B cell (primary cell): Measurements from ENCODE around the gene TIMELESS. TPM values are rescaled to one million over a fixed set of nuclear protein-coding genes. Genes with fewer than 3 reads are reported as not detected.

Experiments used
- ATAC-seq: fragments of 200-7000 bp; cut with Tn5 transposase; one replicate; pipeline ENCODE4 v1.10.0; 2021; ENCODE audit warnings: low read depth, mild to moderate bottlenecking, moderate number of reproducible peaks, moderate library complexity
- CTCF ChIA-PET: fragments of 350-600 bp; sonication (Branson Sonifier 250); formaldehyde crosslinking; loops from one replicate; lab custom pipeline; 2021; ENCODE audit warnings: antibody characterized with exemption, inconsistent platforms; lab: Charles Lee
- POLR2A ChIA-PET: fragments of 350-600 bp; sonication (Branson Sonifier 250); formaldehyde crosslinking; loops from one replicate; lab custom pipeline; 2021; ENCODE audit warnings: antibody characterized with exemption; lab: Charles Lee
- DNase-seq: peaks from one replicate; pipeline ENCODE4 v3.0.0; 2013
- H2AFZ ChIP-seq: 2 replicates; pipeline ENCODE4 v1.6.1; 2012; ENCODE audit warnings: mild to moderate bottlenecking, low read depth, low read length; ENCODE audit not compliant: insufficient read depth, poor library complexity, severe bottlenecking
- H3K27ac ChIP-seq, 2 donors: 1 replicate in 1 of 2; 2 replicates in 1 of 2; pipeline ENCODE4 v1.5.1; 2012 to 2013; ENCODE audit warnings: low read length in 2 of 2, mild to moderate bottlenecking in 2 of 2, moderate library complexity in 1 of 2
- H3K27me3 ChIP-seq, 4 experiments: fragments of 200-600 bp in 1 of 4; sonication (generic) in 1 of 4; replicated peaks in 1 of 4; 1 replicate in 2 of 4; 2 replicates in 2 of 4; pipeline versions ENCODE4 v1.6.1 to v1.7.0; 2013 to 2016; ENCODE audit warnings: low read length in 3 of 4, mild to moderate bottlenecking in 2 of 4, mixed read lengths in 1 of 4, moderate library complexity in 1 of 4; ENCODE audit not compliant: insufficient read depth in 4 of 4, control insufficient read depth in 3 of 4; ENCODE audit errors: control extremely low read depth in 1 of 4
- H3K36me3 ChIP-seq, 2 experiments: replicated peaks in 1 of 2; 1 replicate in 1 of 2; 2 replicates in 1 of 2; pipeline versions ENCODE4 v1.6.1 to v1.7.1; 2013; ENCODE audit warnings: low read length in 1 of 2; ENCODE audit not compliant: insufficient read depth in 2 of 2, control insufficient read depth in 1 of 2; ENCODE audit errors: control extremely low read depth in 1 of 2, extremely low read depth in 1 of 2
- H3K4me1 ChIP-seq, 2 donors: fragments of 200-600 bp in 1 of 2; sonication (generic) in 1 of 2; 1 replicate in 1 of 2; 2 replicates in 1 of 2; pipeline versions ENCODE4 v1.5.1 to v1.6.1; 2013 to 2017; ENCODE audit warnings: low read length in 2 of 2; ENCODE audit not compliant: control insufficient read depth in 2 of 2, insufficient read depth in 2 of 2
- H3K4me2 ChIP-seq: replicated peaks from 2 replicates; pipeline ENCODE3; 2012; ENCODE audit warnings: mild to moderate bottlenecking, low read depth, low read length; ENCODE audit not compliant: poor library complexity, severe bottlenecking
- H3K4me3 ChIP-seq, 5 experiments: fragments of 200-600 bp in 1 of 5; sonication (generic) in 1 of 5; 1 replicate in 3 of 5; 2 replicates in 2 of 5; pipeline versions ENCODE4 v1.5.1 to v1.7.0; 2011 to 2016; ENCODE audit warnings: low read length in 4 of 5, mild to moderate bottlenecking in 4 of 5, low read depth in 2 of 5, control low read depth in 1 of 5, moderate library complexity in 1 of 5; ENCODE audit not compliant: insufficient read depth in 1 of 5; ENCODE audit errors: control extremely low read depth in 1 of 5, extremely low read depth in 1 of 5
- H3K79me2 ChIP-seq: fragments of 200-600 bp; sonication (generic); one replicate; pipeline ENCODE4 v1.6.0; 2016; ENCODE audit warnings: low read length; ENCODE audit not compliant: control insufficient read depth, insufficient read depth
- H3K9ac ChIP-seq: fragments of 200-600 bp; sonication (generic); 2 replicates; pipeline ENCODE4 v1.6.1; 2017; ENCODE audit warnings: mild to moderate bottlenecking, low read length, moderate library complexity
- H3K9me3 ChIP-seq, 3 donors: one replicate each; pipeline versions ENCODE4 v1.6.1 to v1.7.1; 2013; ENCODE audit warnings: low read length in 2 of 3; ENCODE audit not compliant: control insufficient read depth in 2 of 3, insufficient read depth in 1 of 3; ENCODE audit errors: control extremely low read depth in 1 of 3
- H4K20me1 ChIP-seq: 2 replicates; pipeline ENCODE4 v1.6.0; 2012; ENCODE audit warnings: mild to moderate bottlenecking, low read length; ENCODE audit not compliant: insufficient read depth, control insufficient read depth, poor library complexity, severe bottlenecking
- H3K27ac Mint-ChIP-seq: one replicate; pipeline ENCODE4 v1.8.0; 2021; ENCODE audit warnings: mixed read lengths
- H3K27me3 Mint-ChIP-seq: one replicate; pipeline ENCODE4 v1.8.0; 2021; ENCODE audit warnings: mixed read lengths
- H3K4me1 Mint-ChIP-seq: one replicate; pipeline ENCODE4 v1.8.0; 2021; ENCODE audit warnings: mixed read lengths
- H3K4me3 Mint-ChIP-seq: one replicate; pipeline ENCODE4 v1.8.0; 2021; ENCODE audit warnings: mixed read lengths
- H3K9me3 Mint-ChIP-seq: one replicate; pipeline ENCODE4 v1.8.0; 2022; ENCODE audit warnings: mixed read lengths; ENCODE audit not compliant: insufficient read depth
- CTCF ChIP-seq: fragments of 200-600 bp; IDR thresholded peaks from one replicate; pipeline ENCODE4 v1.8.0; 2022; ENCODE audit warnings: antibody characterized with exemption, mild to moderate bottlenecking
- EZH2 ChIP-seq: IDR thresholded peaks from 2 replicates; pipeline ENCODE4 v1.6.1; 2012; ENCODE audit warnings: borderline replicate concordance, low read depth, mild to moderate bottlenecking, moderate library complexity, low read length; ENCODE audit not compliant: insufficient read depth, poor library complexity, severe bottlenecking
- WGBS: methylation state at CpG from one replicate; pipeline ENCODE4 v1.1.5; 2013; ENCODE audit warnings: missing lambda C conversion rate; ENCODE audit not compliant: insufficient coverage; 5-methylcytosine and 5-hydroxymethylcytosine counted together
- intact Hi-C: fragments of 100-400 bp; cut with micrococcal nuclease; formaldehyde crosslinking; loops from one replicate; pipeline ENCODE4 v1.10.0; 2022
- polyA plus RNA-seq: library from polyadenylated mRNA; depleted of rRNA; stranded (reverse); fragments of >200 nt; gene quantifications from 2 replicates; pipeline ENCODE4 v1.2.3, GENCODE V29; 2012
- total RNA-seq, 2 donors: library from RNA; stranded (reverse); fragments of 120-200 nt in 1 of 2; gene quantifications; 1 replicate in 1 of 2; 2 replicates in 1 of 2; pipeline versions ENCODE4 v1.2.3 to v1.2.4, GENCODE V29; 2013 to 2022

The TIMELESS gene
- total and polyA plus RNA-seq, 2 donors (not counting 1 experiment from before 2014, with no cell fraction given): 17.2 to 44.4 TPM

GRCh38 chr12:56420411-56420810 is 28.8 kb downstream of the TIMELESS start:
- no peaks in the 10 kb centered on the region for H4K20me1 ChIP-seq
- no peaks in the 10 kb centered on the region for H3K79me2 ChIP-seq
- ChIA-PET POLR2A (no interaction called here), CTCF (no interaction called here)
- Mint-ChIP-seq H3K27me3 (no peaks in the 10 kb centered on the region), H3K4me1 (no peaks in the 10 kb centered on the region), H3K4me3 (no peak overlapping the region), H3K9me3 (no peaks in the 10 kb centered on the region), H3K27ac (no peak overlapping the region)
- no peaks in the 10 kb centered on the region for H3K4me1 ChIP-seq
- H2AFZ ChIP-seq: no peak overlapping the region
- no peaks in the 10 kb centered on the region for H3K27me3 ChIP-seq
- no peak overlapping the region for H3K9ac ChIP-seq
- no peak overlapping the region for H3K4me3 ChIP-seq
- intact Hi-C loops: no loop called here
- DNase-seq (no peak), ATAC-seq (no peak)
- TF ChIP-seq CTCF (no peak), EZH2 (no peak)
- no peak overlapping the region for H3K27ac ChIP-seq
- peaks cover 0 to 70% of the 10 kb centered on the region in 2 experiments for H3K36me3 ChIP-seq
- WGBS: 99% methylated on average over 5 of the region's 6 CpGs
- no peak overlapping the region for H3K4me2 ChIP-seq
- no peaks in the 10 kb centered on the region for H3K9me3 ChIP-seq

- Mint-ChIP-seq H3K9me3 (no peaks in the 10 kb centered on the region), H3K27ac (no peak overlapping the region), H3K4me1 (no peaks in the 10 kb centered on the region), H3K27me3 (no peaks in the 10 kb centered on the region), H3K4me3 (no peak overlapping the region)
- peaks cover 0 to 48% of the 10 kb centered on the region in 2 experiments for H3K36me3 ChIP-seq
- H3K9me3 ChIP-seq: no peaks in the 10 kb centered on the region
- CTCF ChIA-PET: interaction anchor here (0.8 to 1.5 kb wide), 3 partner anchors 11 to 210 kb away, joined by 3 to 4 read pairs (median 3); no protein-coding TSS in a partner anchor
- POLR2A ChIA-PET: interaction anchor here (0.6 kb wide), 1 partner anchor 21 kb away, joined by 8 read pairs; no protein-coding TSS in a partner anchor
- no peak overlapping the region for H3K27ac ChIP-seq
- no peak overlapping the region for H2AFZ ChIP-seq
- DNase-seq: no peak
- intact Hi-C loops: no loop called here
- no peak for ATAC-seq
- H3K4me3 ChIP-seq: no peak overlapping the region
- H3K9ac ChIP-seq: no peak overlapping the region
- H4K20me1 ChIP-seq: no peaks in the 10 kb centered on the region
- no peaks in the 10 kb centered on the region for H3K4me1 ChIP-seq
- H3K79me2 ChIP-seq: no peaks in the 10 kb centered on the region
- H3K27me3 ChIP-seq: no peaks in the 10 kb centered on the region
- 97% methylated on average over 8 of the region's 11 CpGs for WGBS
- TF ChIP-seq EZH2: no peak
- TF ChIP-seq CTCF: no peak
- no peak overlapping the region for H3K4me2 ChIP-seq
Observed at GRCh38 chr12:56417739-56418138, 31.5 kb downstream of the TIMELESS start.
